K562 (cell line): Measurements from ENCODE around the gene AGO3. TPM values are rescaled to one million over a fixed set of nuclear protein-coding genes. Genes with fewer than 3 reads are reported as not detected.

Source experiments
- ETV1 ChIP-seq: fragments of 450-650 bp; conservative IDR thresholded peaks from 2 replicates; pipeline ENCODE4 v1.6.1; 2016; ENCODE audit warnings: missing genetic modification characterization, control low read depth, low read depth, missing compliant biosample characterization
- GATAD2B ChIP-seq: fragments of 450-650 bp; IDR thresholded peaks from 2 replicates; pipeline ENCODE4 v1.6.1; 2017; ENCODE audit warnings: mild to moderate bottlenecking, borderline replicate concordance
- HDAC2 ChIP-seq: fragments of 450-650 bp; IDR thresholded peaks from 2 replicates; pipeline ENCODE4 v1.6.1; 2016; ENCODE audit warnings: mild to moderate bottlenecking
- KAT7 ChIP-seq: sonication (generic); formaldehyde crosslinking; IDR thresholded peaks from 2 replicates; pipeline ENCODE4 v1.8.0; 2022; ENCODE audit warnings: missing genetic modification reagents, mild to moderate bottlenecking, borderline replicate concordance
- NFATC3 ChIP-seq: fragments of 450-650 bp; IDR thresholded peaks from 2 replicates; pipeline ENCODE4 v1.6.1; 2017; ENCODE audit warnings: mild to moderate bottlenecking
- NR2C2 ChIP-seq, 2 experiments: fragments of 200-800 bp in 1 of 2; sonication (Bioruptor generic) in 1 of 2; sonication (generic) in 1 of 2; formaldehyde crosslinking in 1 of 2; IDR thresholded peaks; 2 replicates each; pipeline versions ENCODE4 v1.6.1 to v1.8.0; 2016 to 2022; ENCODE audit warnings: mild to moderate bottlenecking in 1 of 2, missing compliant biosample characterization in 1 of 2, missing genetic modification characterization in 1 of 2, missing genetic modification reagents in 1 of 2
- OTX1 ChIP-seq: fragments of 450-650 bp; formaldehyde crosslinking; IDR thresholded peaks from 2 replicates; pipeline ENCODE4 v1.4.0; 2022; ENCODE audit warnings: mild to moderate bottlenecking
- PTTG1 ChIP-seq: fragments of 450-650 bp; IDR thresholded peaks from 2 replicates; pipeline ENCODE4 v1.6.1; 2016; ENCODE audit warnings: low read depth, mild to moderate bottlenecking, missing genetic modification characterization, missing compliant biosample characterization
- RCOR1 ChIP-seq, 2 experiments: IDR thresholded peaks; 2 replicates each; pipeline ENCODE4 v1.6.1; 2012; ENCODE audit warnings: low read depth in 2 of 2, low read length in 2 of 2, borderline replicate concordance in 1 of 2, improper control_type of control experiment in 1 of 2
- SAP30 ChIP-seq: fragments of 200-600 bp; sonication (generic); IDR thresholded peaks from 2 replicates; pipeline ENCODE4 v1.6.1; 2012; ENCODE audit warnings: borderline replicate concordance, low read depth, mild to moderate bottlenecking, moderate library complexity, low read length, control low read depth, inconsistent platforms; ENCODE audit not compliant: insufficient read depth, poor library complexity, severe bottlenecking
- SPI1 ChIP-seq: IDR thresholded peaks from 2 replicates; pipeline ENCODE4 v1.6.1; 2011; ENCODE audit warnings: low read depth, low read length, control low read depth, borderline replicate concordance
- ZBTB1 ChIP-seq: sonication (generic); formaldehyde crosslinking; IDR thresholded peaks from 2 replicates; pipeline ENCODE4 v1.8.1; 2023; ENCODE audit warnings: missing genetic modification reagents, low read depth, mild to moderate bottlenecking, borderline replicate concordance
- ZC3H4 ChIP-seq: sonication (generic); formaldehyde crosslinking; IDR thresholded peaks from 2 replicates; pipeline ENCODE4 v1.9.0; 2021; ENCODE audit warnings: missing genetic modification reagents, borderline replicate concordance
- ZNF436 ChIP-seq: fragments of 250-450, 450-650 bp; sonication (Bioruptor Pico); formaldehyde crosslinking; IDR thresholded peaks from 2 replicates; pipeline ENCODE4 v1.7.0; 2020; ENCODE audit warnings: mild to moderate bottlenecking
- ZNF551 ChIP-seq: fragments of 250-450 bp; sonication (Bioruptor Pico); IDR thresholded peaks from 2 replicates; pipeline ENCODE4 v1.5.0; 2021; ENCODE audit warnings: mild to moderate bottlenecking, moderate library complexity
- polyA plus RNA-seq, 8 experiments: library from polyadenylated mRNA; depleted of rRNA in 4 of 8; stranded (reverse) in 5 of 8; unstranded in 3 of 8; fragments of >200 nt; fragmentation: Nextera tagmentation in 2 of 8; fragmentation: Illumina TruSeq in 1 of 8; extraction: Ambion mirVana in 2 of 8; extraction: Trizol in 1 of 8; gene quantifications; 2 replicates each; pipeline versions ENCODE4 v1.2.1 to v1.2.3, GENCODE V29; 2011 to 2014; ENCODE audit warnings: inconsistent platforms in 1 of 8, missing spikeins in 1 of 8
- total RNA-seq, 7 experiments: library from RNA; depleted of rRNA in 6 of 7; stranded (reverse); fragments of >200 nt in 6 of 7; fragmentation: Illumina TruSeq in 2 of 7; extraction: Trizol in 2 of 7; gene quantifications; 2 replicates each; pipeline versions ENCODE4 v1.2.1 to v1.2.3, GENCODE V29; 2011 to 2021; ENCODE audit warnings: low replicate concordance in 1 of 7
- TF ChIP-seq, protein P1 (sequence below): sonication (generic); formaldehyde crosslinking; IDR thresholded peaks from 2 replicates; pipeline ENCODE4 v1.8.0; 2023; ENCODE audit warnings: missing genetic modification reagents, mild to moderate bottlenecking, borderline replicate concordance
- TF ChIP-seq, protein P2 (sequence below): sonication (generic); formaldehyde crosslinking; IDR thresholded peaks from 2 replicates; pipeline ENCODE4 v1.8.1; 2023; ENCODE audit warnings: mild to moderate bottlenecking, missing genetic modification reagents

The AGO3 gene
- total and polyA plus RNA-seq, 9 of the 15 experiments (the other 6 are each of a cell fraction or from before 2014, with no cell fraction given): 4.5 to 41.5 (median 22.7) TPM

DNA sequence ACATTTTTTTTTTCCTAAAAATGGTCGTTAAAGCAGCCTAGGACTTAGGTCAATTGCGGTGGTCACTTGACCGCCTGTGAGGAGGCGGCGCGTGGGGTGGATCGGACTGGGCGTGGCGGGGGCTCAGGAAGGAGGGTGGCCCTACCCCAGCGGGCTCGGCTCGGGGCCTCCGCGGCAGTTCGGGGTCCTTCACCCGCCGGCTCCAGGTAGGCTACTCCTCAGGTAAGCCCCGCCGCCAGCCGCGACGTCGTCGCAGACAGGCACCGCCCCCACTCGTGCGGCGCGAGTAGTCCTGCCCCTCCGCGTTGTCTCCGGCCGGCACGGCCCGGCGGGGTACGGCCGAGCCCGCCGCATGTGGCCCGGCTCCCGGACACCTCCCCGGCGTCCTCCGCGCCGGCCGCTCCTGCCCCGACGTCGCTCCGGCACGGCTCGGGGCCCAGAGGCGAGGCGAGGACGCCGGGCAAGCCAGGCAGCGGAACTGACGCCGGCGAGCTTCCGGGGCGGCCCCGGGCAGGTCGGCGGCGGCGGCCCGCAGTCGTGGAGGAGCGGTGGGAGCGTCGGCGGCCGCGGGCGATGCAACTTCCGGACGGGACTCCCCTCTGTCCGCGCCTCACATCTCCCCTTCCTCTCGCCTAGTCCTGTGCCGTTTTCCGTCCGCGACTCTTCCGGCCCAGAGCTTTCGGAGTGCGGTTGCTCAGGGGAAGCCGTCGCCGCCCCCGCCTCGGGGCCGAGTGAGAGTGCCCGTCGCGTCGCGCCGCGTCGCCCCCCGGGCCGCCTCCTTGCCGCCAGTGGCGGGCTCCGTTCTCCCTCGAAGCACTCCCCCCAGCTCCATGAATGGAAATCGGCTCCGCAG is at the start of gene AGO3 (continued):
- TF ChIP-seq, protein P1, sequence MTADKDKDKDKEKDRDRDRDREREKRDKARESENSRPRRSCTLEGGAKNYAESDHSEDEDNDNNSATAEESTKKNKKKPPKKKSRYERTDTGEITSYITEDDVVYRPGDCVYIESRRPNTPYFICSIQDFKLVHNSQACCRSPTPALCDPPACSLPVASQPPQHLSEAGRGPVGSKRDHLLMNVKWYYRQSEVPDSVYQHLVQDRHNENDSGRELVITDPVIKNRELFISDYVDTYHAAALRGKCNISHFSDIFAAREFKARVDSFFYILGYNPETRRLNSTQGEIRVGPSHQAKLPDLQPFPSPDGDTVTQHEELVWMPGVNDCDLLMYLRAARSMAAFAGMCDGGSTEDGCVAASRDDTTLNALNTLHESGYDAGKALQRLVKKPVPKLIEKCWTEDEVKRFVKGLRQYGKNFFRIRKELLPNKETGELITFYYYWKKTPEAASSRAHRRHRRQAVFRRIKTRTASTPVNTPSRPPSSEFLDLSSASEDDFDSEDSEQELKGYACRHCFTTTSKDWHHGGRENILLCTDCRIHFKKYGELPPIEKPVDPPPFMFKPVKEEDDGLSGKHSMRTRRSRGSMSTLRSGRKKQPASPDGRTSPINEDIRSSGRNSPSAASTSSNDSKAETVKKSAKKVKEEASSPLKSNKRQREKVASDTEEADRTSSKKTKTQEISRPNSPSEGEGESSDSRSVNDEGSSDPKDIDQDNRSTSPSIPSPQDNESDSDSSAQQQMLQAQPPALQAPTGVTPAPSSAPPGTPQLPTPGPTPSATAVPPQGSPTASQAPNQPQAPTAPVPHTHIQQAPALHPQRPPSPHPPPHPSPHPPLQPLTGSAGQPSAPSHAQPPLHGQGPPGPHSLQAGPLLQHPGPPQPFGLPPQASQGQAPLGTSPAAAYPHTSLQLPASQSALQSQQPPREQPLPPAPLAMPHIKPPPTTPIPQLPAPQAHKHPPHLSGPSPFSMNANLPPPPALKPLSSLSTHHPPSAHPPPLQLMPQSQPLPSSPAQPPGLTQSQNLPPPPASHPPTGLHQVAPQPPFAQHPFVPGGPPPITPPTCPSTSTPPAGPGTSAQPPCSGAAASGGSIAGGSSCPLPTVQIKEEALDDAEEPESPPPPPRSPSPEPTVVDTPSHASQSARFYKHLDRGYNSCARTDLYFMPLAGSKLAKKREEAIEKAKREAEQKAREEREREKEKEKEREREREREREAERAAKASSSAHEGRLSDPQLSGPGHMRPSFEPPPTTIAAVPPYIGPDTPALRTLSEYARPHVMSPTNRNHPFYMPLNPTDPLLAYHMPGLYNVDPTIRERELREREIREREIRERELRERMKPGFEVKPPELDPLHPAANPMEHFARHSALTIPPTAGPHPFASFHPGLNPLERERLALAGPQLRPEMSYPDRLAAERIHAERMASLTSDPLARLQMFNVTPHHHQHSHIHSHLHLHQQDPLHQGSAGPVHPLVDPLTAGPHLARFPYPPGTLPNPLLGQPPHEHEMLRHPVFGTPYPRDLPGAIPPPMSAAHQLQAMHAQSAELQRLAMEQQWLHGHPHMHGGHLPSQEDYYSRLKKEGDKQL (CRISPR knock-in tag): peak; percentile 60; the same call in 1 of the 2 replicates
- TF ChIP-seq HDAC2 (0 out of 2 replicates have a peak, but pooled peaks have one; percentile 4), SAP30 (peak; percentile 71), ZC3H4 (peak; percentile 82), ZNF551 (no peak), GATAD2B (peak; percentile 97), ZBTB1 (CRISPR knock-in tag) (no peak; the same call in none of the 2 replicates), NR2C2 (CRISPR knock-in tag; IDR thresholded peaks at IDR 0.05) (no peak; the same call in 1 of the 2 replicates), NR2C2 (tag; IDR thresholded peaks at IDR 0.05) (peak; percentile 88), ETV1 (tag) (peak; percentile 91), KAT7 (CRISPR knock-in tag) (peak; percentile 58; the same call in 1 of the 2 replicates), RCOR1 (IDR thresholded peaks at IDR 0.05; ENCODE audit: borderline replicate concordance in 1 of 2, low read depth in 2 of 2, low read length in 2 of 2) (peak in 1 of 2 experiments; percentile 66; a peak in 1 of 4 replicates), SPI1 (peak; percentile 36; the same call in 1 of the 2 replicates), ZNF436 (CRISPR knock-in tag) (no peak), PTTG1 (no peak), OTX1 (CRISPR knock-in tag) (peak; percentile 81; the same call in 1 of the 2 replicates), NFATC3 (no peak)
- TF ChIP-seq, protein P2, sequence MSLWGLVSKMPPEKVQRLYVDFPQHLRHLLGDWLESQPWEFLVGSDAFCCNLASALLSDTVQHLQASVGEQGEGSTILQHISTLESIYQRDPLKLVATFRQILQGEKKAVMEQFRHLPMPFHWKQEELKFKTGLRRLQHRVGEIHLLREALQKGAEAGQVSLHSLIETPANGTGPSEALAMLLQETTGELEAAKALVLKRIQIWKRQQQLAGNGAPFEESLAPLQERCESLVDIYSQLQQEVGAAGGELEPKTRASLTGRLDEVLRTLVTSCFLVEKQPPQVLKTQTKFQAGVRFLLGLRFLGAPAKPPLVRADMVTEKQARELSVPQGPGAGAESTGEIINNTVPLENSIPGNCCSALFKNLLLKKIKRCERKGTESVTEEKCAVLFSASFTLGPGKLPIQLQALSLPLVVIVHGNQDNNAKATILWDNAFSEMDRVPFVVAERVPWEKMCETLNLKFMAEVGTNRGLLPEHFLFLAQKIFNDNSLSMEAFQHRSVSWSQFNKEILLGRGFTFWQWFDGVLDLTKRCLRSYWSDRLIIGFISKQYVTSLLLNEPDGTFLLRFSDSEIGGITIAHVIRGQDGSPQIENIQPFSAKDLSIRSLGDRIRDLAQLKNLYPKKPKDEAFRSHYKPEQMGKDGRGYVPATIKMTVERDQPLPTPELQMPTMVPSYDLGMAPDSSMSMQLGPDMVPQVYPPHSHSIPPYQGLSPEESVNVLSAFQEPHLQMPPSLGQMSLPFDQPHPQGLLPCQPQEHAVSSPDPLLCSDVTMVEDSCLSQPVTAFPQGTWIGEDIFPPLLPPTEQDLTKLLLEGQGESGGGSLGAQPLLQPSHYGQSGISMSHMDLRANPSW (CRISPR knock-in tag): no peak; the same call in 1 of the 2 replicates
